Heart right ventricle (tissue), 16 donors: ENCODE data around the gene TMEM183A. TPM values are rescaled to one million over a fixed set of nuclear protein-coding genes. Genes with fewer than 3 reads are reported as not detected.
"Not testable (repeated sequence)": the region's sequence is repeated elsewhere in the genome, so short reads cannot be mapped to it uniquely, and the experiment has no call there.

Experiments used
- ATAC-seq, 8 donors: fragments of 200-7000 bp; cut with Tn5 transposase; one replicate each; pipeline ENCODE4 v1.9.1; 2020; ENCODE audit warnings: mild to moderate bottlenecking in 8 of 8, moderate library complexity in 8 of 8, moderate number of reproducible peaks in 1 of 8
- DNase-seq, 2 donors: peaks; one replicate each; pipeline ENCODE4 v3.0.0-alpha.2; 2020
- H3K27ac ChIP-seq, 10 donors: fragments of 200-600 bp; sonication (generic) in 2 of 10; one replicate each; pipeline versions ENCODE4 v1.5.0 to v1.8.0; 2020 to 2022; ENCODE audit warnings: mild to moderate bottlenecking in 3 of 10
- H3K27me3 ChIP-seq, 7 donors: fragments of 200-600 bp; one replicate each; pipeline ENCODE4 v1.8.0; 2021 to 2022; ENCODE audit warnings: mild to moderate bottlenecking in 2 of 7
- H3K36me3 ChIP-seq, 9 donors: fragments of 200-600 bp; sonication (generic) in 1 of 9; one replicate each; pipeline versions ENCODE4 v1.5.0 to v1.8.0; 2020 to 2022; ENCODE audit warnings: mild to moderate bottlenecking in 2 of 9
- H3K4me1 ChIP-seq, 9 donors: fragments of 200-600 bp; sonication (generic) in 1 of 9; one replicate each; pipeline versions ENCODE4 v1.5.0 to v1.8.0; 2020 to 2022; ENCODE audit warnings: mild to moderate bottlenecking in 4 of 9
- H3K4me3 ChIP-seq, 10 donors: fragments of 200-600 bp; sonication (generic) in 2 of 10; one replicate each; pipeline versions ENCODE4 v1.5.0 to v1.8.0; 2020 to 2022; ENCODE audit warnings: mild to moderate bottlenecking in 7 of 10, moderate library complexity in 2 of 10
- H3K9me3 ChIP-seq, 11 donors: fragments of 200-600 bp in 10 of 11; sonication (generic) in 2 of 11; one replicate each; pipeline versions ENCODE4 v1.5.0 to v1.8.0; 2013 to 2022; ENCODE audit warnings: mild to moderate bottlenecking in 2 of 11, control low read depth in 1 of 11, moderate library complexity in 1 of 11
- CTCF ChIP-seq, 9 donors: fragments of 200-600 bp; sonication (generic) in 2 of 9; IDR thresholded peaks; one replicate each; pipeline versions ENCODE4 v1.5.0 to v1.8.0; 2021 to 2022; ENCODE audit warnings: antibody characterized with exemption in 9 of 9, mild to moderate bottlenecking in 5 of 9, moderate library complexity in 1 of 9
- WGBS, 2 donors: extraction: QIAGEN DNeasy Blood & Tissue Kit; methylation state at CpG; one replicate each; pipeline ENCODE4 v1.1.7; 2013; ENCODE audit warnings: inconsistent platforms in 1 of 2; 5-methylcytosine and 5-hydroxymethylcytosine counted together
- intact Hi-C, 10 donors: fragments of 100-400 bp; cut with DNase I; formaldehyde crosslinking; loops; one replicate each; pipeline versions ENCODE4 v1.11.1 to v1.14.2; 2022
- polyA plus RNA-seq, 2 donors: library from polyadenylated mRNA; stranded (reverse); fragments of 200-250 nt; gene quantifications; one replicate each; pipeline ENCODE4 v1.2.3, GENCODE V29; 2013
- total RNA-seq, 10 donors: library from RNA; stranded (reverse); fragmentation: NEBNext Ultra II Directional in 3 of 10; extraction: Animal tissue kit (Norgen Biotek cat#: 25700) in 3 of 10; gene quantifications; one replicate each; pipeline versions ENCODE4 v1.2.1 to v1.2.4, GENCODE V29; 2021 to 2023
- donor health status: Arrhythmogenic right ventricular cardiomyopathy.
- donor health status: ischemic (EF 13 %, LVEDD 7.1; RV severe dilation, severe dysfunction).
- donor health status: healthy with polysubstance abuse.
- donor health status: DM: no; HTN: yes; CAD: no.
- donor health status: DM: no; HTN: no; CAD: no.
- donor health status: ischemic (EF 25% LVEDD 6.9; RV normal size, moderate dysfunction).
- donor health status: ischemic (EF 25% LVEDD 5.7; RV mildly dilated, moderate dysfunction).
- donor health status: healthy.
- donor health status: DM: yes; HTN: yes; CAD: no.
- donor health status: Ischemic cardiomyopathy.
- donor health status: ischemic (EF 35%, LVEDD 5.7; RV mildly dilated, moderate dysfunction).
- donor health status: nonischemic (EF 11% LVEDD 7.7; RV severe dilation, severe dysfunction).
- donor health status: DM: yes; HTN: yes; CAD: no.
- donor health status: PGD.
- donor health status: ischemic (EF 29% LVEDD 5.4; RV normal size, mild dysfunction).
- donor health status: nonischemic (EF 23%, LVEDD 6.1; RV moderate dilation, normal function).

Gene TMEM183A
- total and polyA plus RNA-seq, 12 donors: 11.5 to 38.1 (median 21.1) TPM

DNA sequence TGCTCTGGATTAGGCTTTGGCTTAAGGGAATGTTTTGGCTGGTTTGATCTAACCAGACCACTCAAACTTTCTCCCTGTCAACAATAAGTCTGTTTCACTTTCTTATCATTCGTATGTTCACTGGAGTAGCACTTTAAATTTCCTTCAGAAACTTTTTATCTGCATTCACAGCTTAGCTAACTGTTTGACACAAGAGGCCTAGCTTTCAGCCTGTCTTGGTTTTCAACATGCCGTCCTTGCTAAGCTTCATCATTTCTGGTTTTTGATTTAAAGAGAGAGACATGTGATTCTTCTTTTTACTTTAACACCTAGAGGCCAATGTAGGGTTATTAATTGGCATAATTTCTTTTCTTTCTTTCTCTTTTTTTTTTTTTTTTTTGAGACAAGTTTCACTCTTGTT, 25.2 kb upstream of the TMEM183A start:
- H3K36me3 ChIP-seq: no peaks in the 10 kb centered on the region
- ATAC-seq: no peak
- 47 to 51% methylated on average over 2 of the region's 2 CpGs for WGBS, 2 donors
- no peak for DNase-seq
- no peak overlapping the region for H3K4me3 ChIP-seq
- intact Hi-C loops: loop anchor here in 1 of 10 donors (10.0 kb wide), 1 partner anchor 57 kb away; the partner anchor contains the start of gene KLHL12
- peaks cover 0 to 23% (median 14%) of the 10 kb centered on the region in 7 donors for H3K27me3 ChIP-seq
- H3K9me3 ChIP-seq: no peaks in the 10 kb centered on the region
- peaks cover 0 to 7% (median 0%) of the 10 kb centered on the region in 9 donors for H3K4me1 ChIP-seq
- no peak for TF ChIP-seq CTCF (IDR thresholded peaks at IDR 0.05)
- H3K27ac ChIP-seq: no peak overlapping the region

- Histone ChIP-seq H3K27ac (no peak overlapping the region), H3K9me3 (no peaks in the 10 kb centered on the region), H3K27me3 (peaks cover 0 to 24% (median 8%) of the 10 kb centered on the region in 7 donors), H3K36me3 (no peaks in the 10 kb centered on the region), H3K4me1 (peaks cover 0 to 9% (median 0%) of the 10 kb centered on the region in 9 donors), H3K4me3 (no peak overlapping the region)
- ATAC-seq (no peak), DNase-seq (no peak)
- WGBS, 2 donors: 79 to 82% methylated on average over 3 of the region's 3 CpGs
- TF ChIP-seq CTCF (IDR thresholded peaks at IDR 0.05): no peak
- intact Hi-C loops: loop anchor here in 1 of 10 donors (10.0 kb wide), 1 partner anchor 58 kb away; the partner anchor contains the start of gene KLHL12
Observed at GRCh38 chr1:202982715-202983430, 24.3 kb upstream of the TMEM183A start.

GRCh38 chr1:202986120-202986519, 21.1 kb upstream of the TMEM183A start:
- ATAC-seq, H3K36me3 ChIP-seq, H3K9me3 ChIP-seq, H3K27ac ChIP-seq, H3K4me3 ChIP-seq, DNase-seq: not testable (repeated sequence)
- Histone ChIP-seq H3K27me3 (peaks cover 0 to 27% (median 0%) of the 10 kb centered on the region in 7 donors), H3K4me1 (peaks cover 0 to 23% (median 0%) of the 10 kb centered on the region in 9 donors)
- intact Hi-C loops: loop anchor here in 1 of 10 donors (10.0 kb wide), 1 partner anchor 61 kb away; the partner anchor contains the start of gene KLHL12
- WGBS, 2 donors: 76 to 85% methylated on average over 9 of the region's 9 CpGs

DNA sequence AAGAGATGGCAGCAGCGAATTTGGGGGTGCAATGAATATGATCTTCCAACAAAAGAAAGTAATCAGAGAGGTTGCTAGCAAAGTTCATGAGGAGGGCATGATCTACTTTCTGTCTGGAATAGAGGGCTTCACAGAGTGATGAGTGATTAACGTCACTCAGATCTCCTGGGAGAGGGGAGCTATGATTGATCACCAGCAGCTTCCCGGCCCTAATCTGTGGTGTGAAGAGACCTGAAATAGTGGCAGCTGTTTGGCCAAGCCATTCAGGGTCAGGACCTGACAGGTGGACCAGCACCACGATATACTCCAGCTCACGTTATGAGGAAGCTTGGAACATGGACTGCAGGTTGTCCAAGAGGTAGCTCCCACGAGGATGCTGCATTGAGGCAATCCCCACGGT, 19.9 kb upstream of the TMEM183A start:
- 66 to 68% methylated on average over 7 of the region's 7 CpGs for WGBS, 2 donors
- intact Hi-C loops: loop anchor here in 1 of 10 donors (10.0 kb wide), 1 partner anchor 62 kb away; the partner anchor contains the start of gene KLHL12

More for the DNA sequence above, 19.9 kb upstream of the TMEM183A start:
- ATAC-seq (no peak), DNase-seq (no peak)
- H3K4me3 ChIP-seq: no peak overlapping the region
- H3K4me1 ChIP-seq: peaks cover 0 to 23% (median 0%) of the 10 kb centered on the region in 9 donors
- no peak overlapping the region for H3K27ac ChIP-seq
- no peaks in the 10 kb centered on the region for H3K36me3 ChIP-seq
- TF ChIP-seq CTCF (IDR thresholded peaks at IDR 0.05): no peak
- H3K9me3 ChIP-seq: peaks cover 0 to 6% (median 0%) of the 10 kb centered on the region in 11 donors
- peaks cover 0 to 32% (median 0%) of the 10 kb centered on the region in 7 donors for H3K27me3 ChIP-seq
